Prostate gland (tissue), 2 donors: ENCODE results near the gene ARHGAP19. TPM values are rescaled to one million over a fixed set of nuclear protein-coding genes. Genes with fewer than 3 reads are reported as not detected.

Source experiments
- DNase-seq: peaks from one replicate; pipeline ENCODE4 v3.0.0-alpha.2; 2019; ENCODE audit warnings: low spot score
- H3K27ac ChIP-seq, 2 donors: fragments of 200-600 bp; sonication (generic); 2 replicates each; pipeline ENCODE4 v1.5.1; 2017 to 2019
- H3K27me3 ChIP-seq: fragments of 200-600 bp; sonication (generic); replicated peaks from 2 replicates; pipeline ENCODE4 v1.5.1; 2019; ENCODE audit not compliant: insufficient read depth
- H3K36me3 ChIP-seq, 2 donors: fragments of 200-600 bp; sonication (generic); 1 replicate in 1 of 2; 2 replicates in 1 of 2; pipeline versions ENCODE4 v1.5.1 to v1.8.1; 2017 to 2019
- H3K4me1 ChIP-seq: fragments of 200-600 bp; sonication (generic); replicated peaks from 2 replicates; pipeline ENCODE4 v1.5.1; 2019
- H3K4me3 ChIP-seq, 2 donors: fragments of 200-600 bp; sonication (generic); 2 replicates each; pipeline ENCODE4 v1.5.1; 2017 to 2019
- H3K9me3 ChIP-seq: fragments of 200-600 bp; sonication (generic); 2 replicates; pipeline ENCODE4 v1.5.1; 2017
- CTCF ChIP-seq, 4 experiments: fragments of 200-600 bp in 2 of 4; fragments of 450-650 bp in 2 of 4; sonication (generic) in 2 of 4; IDR thresholded peaks; 1 replicate in 3 of 4; 2 replicates in 1 of 4; pipeline ENCODE4 v1.5.1; 2016 to 2019; ENCODE audit warnings: antibody characterized with exemption in 4 of 4, mild to moderate bottlenecking in 2 of 4, moderate library complexity in 2 of 4
- POLR2A ChIP-seq: fragments of 450-650 bp; IDR thresholded peaks from one replicate; pipeline ENCODE4 v1.6.1; 2016; ENCODE audit warnings: antibody characterized with exemption, mild to moderate bottlenecking
- POLR2AphosphoS5 ChIP-seq: sonication (generic); formaldehyde crosslinking; IDR thresholded peaks from one replicate; pipeline ENCODE4 v1.6.1; 2017; ENCODE audit warnings: antibody characterized with exemption
- WGBS: methylation state at CpG from one replicate; pipeline ENCODE4 v1.1.5; 2018; 5-methylcytosine and 5-hydroxymethylcytosine counted together
- intact Hi-C: fragments of 100-400 bp; cut with DNase I; formaldehyde crosslinking; loops from one replicate; pipeline ENCODE4 v1.14.2; 2022
- total RNA-seq, 2 donors: library from RNA; depleted of rRNA; stranded (reverse); fragments of >200 nt; gene quantifications; one replicate each; pipeline ENCODE4 v1.1.0, GENCODE V29; 2016

The ARHGAP19 gene
- total RNA-seq, 2 donors from 2014 or later = 10.4 to 37.1 TPM

- Histone ChIP-seq H3K36me3 (no peaks in the 10 kb centered on the region), H3K4me3 (no peak overlapping the region), H3K27ac (no peak overlapping the region), H3K27me3 (no peaks in the 10 kb centered on the region), H3K9me3 (no peaks in the 10 kb centered on the region), H3K4me1 (no peaks in the 10 kb centered on the region)
- DNase-seq = no peak
- intact Hi-C loops = no loop called here
- WGBS = 94% methylated on average over 6 of the region's 6 CpGs
- TF ChIP-seq CTCF (IDR thresholded peaks at IDR 0.05) (no peak), POLR2A (no peak), POLR2AphosphoS5 (no peak)
These were observed 85.3 kb downstream of the ARHGAP19 start for GRCh38 chr10:97207131-97207530.

GRCh38 chr10:97204826-97205679 is 87.4 kb downstream of the ARHGAP19 start:
- no peaks in the 10 kb centered on the region for H3K9me3 ChIP-seq
- 93% methylated on average over 14 of the region's 14 CpGs for WGBS
- no peak overlapping the region for H3K4me3 ChIP-seq
- H3K4me1 ChIP-seq = no peaks in the 10 kb centered on the region
- TF ChIP-seq CTCF (IDR thresholded peaks at IDR 0.05) (no peak), POLR2A (no peak), POLR2AphosphoS5 (no peak)
- DNase-seq = no peak
- intact Hi-C loops = no loop called here
- H3K27ac ChIP-seq = no peak overlapping the region
- H3K36me3 ChIP-seq = no peaks in the 10 kb centered on the region
- no peaks in the 10 kb centered on the region for H3K27me3 ChIP-seq

- Histone ChIP-seq H3K27me3 (no peaks in the 10 kb centered on the region), H3K9me3 (no peaks in the 10 kb centered on the region), H3K27ac (no peak overlapping the region), H3K4me1 (no peaks in the 10 kb centered on the region), H3K4me3 (no peak overlapping the region), H3K36me3 (no peaks in the 10 kb centered on the region)
- intact Hi-C loops = no loop called here
- DNase-seq = no peak
- 85% methylated on average over 7 of the region's 7 CpGs for WGBS
- no peak for TF ChIP-seq CTCF (IDR thresholded peaks at IDR 0.05)
- no peak for TF ChIP-seq POLR2AphosphoS5
- no peak for TF ChIP-seq POLR2A
These were observed 89.2 kb downstream of the ARHGAP19 start for GRCh38 chr10:97203220-97203619.

GRCh38 chr10:97200616-97201015 is 91.8 kb downstream of the ARHGAP19 start:
- no peak for TF ChIP-seq POLR2AphosphoS5
- TF ChIP-seq CTCF (IDR thresholded peaks at IDR 0.05) = no peak
- TF ChIP-seq POLR2A = no peak
- Histone ChIP-seq H3K27ac (no peak overlapping the region), H3K36me3 (no peaks in the 10 kb centered on the region), H3K4me3 (no peak overlapping the region), H3K4me1 (no peaks in the 10 kb centered on the region), H3K27me3 (no peaks in the 10 kb centered on the region), H3K9me3 (no peaks in the 10 kb centered on the region)
- intact Hi-C loops = no loop called here
- DNase-seq = no peak
- 44% methylated on average over 6 of the region's 6 CpGs for WGBS

GRCh38 chr10:97199152-97199551 is 93.3 kb downstream of the ARHGAP19 start:
- H3K4me1 ChIP-seq = no peaks in the 10 kb centered on the region
- H3K27ac ChIP-seq = no peak overlapping the region
- no peaks in the 10 kb centered on the region for H3K27me3 ChIP-seq
- no peaks in the 10 kb centered on the region for H3K36me3 ChIP-seq
- no peak for DNase-seq
- no peak overlapping the region for H3K4me3 ChIP-seq
- no peak for TF ChIP-seq POLR2A
- TF ChIP-seq POLR2AphosphoS5 = no peak
- no peak for TF ChIP-seq CTCF (IDR thresholded peaks at IDR 0.05)
- 59% methylated on average over 3 of the region's 3 CpGs for WGBS
- no peaks in the 10 kb centered on the region for H3K9me3 ChIP-seq
- intact Hi-C loops = no loop called here
